HG03354 (cell line): ENCODE results near the gene KLHL15.

Experiments used
- ATAC-seq: cut with Tn5 transposase; IDR thresholded peaks from one replicate; pipeline ENCODE4 v1.9.1; 2021; ENCODE audit warnings: mild to moderate bottlenecking; ENCODE audit not compliant: unreplicated experiment, poor library complexity, severe bottlenecking

KLHL15 gene

DNA sequence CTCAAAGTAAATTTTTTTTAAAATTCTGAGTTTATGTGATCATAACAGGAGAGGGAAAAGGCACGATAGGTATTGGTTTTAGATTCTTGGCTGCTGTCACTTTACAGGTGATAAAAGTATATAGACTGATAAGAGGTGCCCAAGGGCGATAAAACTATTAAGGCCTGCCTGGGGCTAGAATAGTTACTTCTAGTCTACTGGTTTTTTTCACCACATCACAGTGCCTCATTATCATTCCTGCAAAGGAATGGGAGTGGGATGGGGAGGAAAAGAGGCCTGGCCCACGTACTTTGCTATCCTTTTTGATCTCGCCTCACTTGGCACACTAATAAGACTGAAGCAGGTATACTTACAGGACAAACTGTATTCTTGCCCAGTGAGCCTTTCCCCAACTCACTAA is 72.6 kb downstream of the KLHL15 start:
- no peak for ATAC-seq

DNA sequence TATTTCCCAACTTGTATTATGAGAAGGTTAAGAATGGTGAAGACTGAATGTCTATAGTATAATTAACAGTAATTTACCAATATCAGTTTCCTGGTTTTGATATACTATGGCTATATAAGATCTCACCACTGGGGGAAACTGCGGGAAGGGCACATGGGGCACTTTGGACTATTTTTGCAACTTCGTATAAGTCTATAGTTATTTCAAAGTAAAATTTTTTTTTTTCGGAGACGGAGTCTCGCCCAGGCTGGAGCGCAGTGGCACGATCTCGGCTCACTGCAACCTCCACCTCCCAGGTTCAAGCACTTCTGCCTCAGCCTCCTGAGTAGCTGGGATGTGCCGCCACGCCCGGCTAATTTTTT is 73.1 kb downstream of the KLHL15 start:
- no peak for ATAC-seq

GRCh38 chrX:23952984-23953907 is 73.7 kb downstream of the KLHL15 start:
- ATAC-seq: peak; percentile 95

GRCh38 chrX:23952391-23952790 is 74.6 kb downstream of the KLHL15 start:
- no peak for ATAC-seq

DNA sequence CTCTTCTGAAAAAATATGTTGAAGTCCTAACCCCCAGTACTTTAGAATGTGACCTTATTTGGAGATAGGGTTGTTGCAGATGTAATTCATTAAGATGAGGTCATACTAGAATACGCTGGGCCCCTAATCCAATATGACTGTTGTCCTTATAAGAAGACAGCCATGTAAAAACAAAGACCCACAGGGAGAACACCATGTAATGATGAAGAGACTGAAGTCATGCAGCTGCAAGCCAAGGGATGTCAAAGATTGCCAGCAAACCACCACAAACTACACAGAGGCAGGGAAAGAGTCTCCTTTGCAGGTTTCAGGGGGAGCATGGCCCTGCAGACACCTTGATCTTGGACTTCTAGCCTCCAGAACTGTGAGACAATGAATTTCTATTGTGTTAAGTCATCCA is 81.8 kb downstream of the KLHL15 start:
- no peak for ATAC-seq

DNA sequence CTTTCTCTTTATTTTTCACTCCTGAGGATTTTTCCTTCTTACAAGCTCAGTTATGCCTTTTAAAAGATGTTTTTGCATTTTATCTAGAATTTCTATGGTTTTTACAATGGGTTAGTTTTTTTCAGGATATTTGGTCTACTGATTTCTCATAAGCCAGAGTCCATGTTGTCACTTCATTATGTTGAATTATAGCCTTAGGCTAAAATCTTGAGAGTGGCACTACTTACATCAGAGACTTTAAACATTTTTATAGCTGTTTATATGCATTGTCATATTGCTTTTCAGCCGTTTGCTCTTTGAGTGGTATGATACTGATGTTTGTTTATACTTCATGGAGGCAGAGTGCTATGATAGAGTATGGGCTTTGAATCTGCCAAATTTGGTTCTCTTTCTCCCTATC is 82.8 kb downstream of the KLHL15 start:
- no peak for ATAC-seq

- ATAC-seq: no peak
These were observed 87.8 kb downstream of the KLHL15 start for GRCh38 chrX:23939203-23939602.

DNA sequence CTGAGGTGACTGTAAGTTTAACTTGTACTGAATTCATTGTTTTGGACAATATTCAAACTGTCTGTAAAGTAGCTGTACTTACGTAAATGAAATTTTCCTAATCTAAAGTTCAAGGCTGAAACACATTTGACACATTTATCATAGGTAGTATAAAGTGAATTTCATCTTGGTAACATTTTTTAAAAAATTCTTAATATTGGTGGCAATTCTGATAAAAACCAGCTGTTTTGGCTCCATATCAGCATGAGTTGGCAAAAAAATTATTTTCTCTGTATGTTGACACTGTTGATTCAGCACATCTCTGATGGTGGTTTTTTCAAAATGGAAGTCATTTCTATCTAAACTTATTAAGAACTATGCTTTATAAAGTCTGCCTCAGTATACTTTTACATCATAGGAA is 88.3 kb downstream of the KLHL15 start:
- ATAC-seq: no peak

DNA sequence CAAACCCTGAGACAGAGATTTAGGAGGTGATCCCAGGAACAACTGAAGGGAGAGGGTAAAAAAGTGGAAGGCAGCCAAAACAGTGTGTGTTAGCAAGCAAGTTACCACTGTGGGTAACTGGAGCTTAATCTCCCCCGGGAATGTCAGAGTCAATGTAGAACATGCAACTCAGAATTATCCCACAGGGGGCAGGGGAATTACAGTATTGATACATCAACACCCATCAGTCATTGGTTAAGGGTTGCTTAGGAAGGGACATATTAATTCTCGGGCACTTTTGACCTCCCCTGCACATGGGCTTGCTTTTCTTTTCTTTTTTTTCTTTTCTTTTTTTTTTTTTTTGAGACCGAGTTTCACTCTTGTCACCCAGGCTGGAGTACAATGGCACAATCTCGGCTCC is 89.9 kb downstream of the KLHL15 start:
- no peak for ATAC-seq

DNA sequence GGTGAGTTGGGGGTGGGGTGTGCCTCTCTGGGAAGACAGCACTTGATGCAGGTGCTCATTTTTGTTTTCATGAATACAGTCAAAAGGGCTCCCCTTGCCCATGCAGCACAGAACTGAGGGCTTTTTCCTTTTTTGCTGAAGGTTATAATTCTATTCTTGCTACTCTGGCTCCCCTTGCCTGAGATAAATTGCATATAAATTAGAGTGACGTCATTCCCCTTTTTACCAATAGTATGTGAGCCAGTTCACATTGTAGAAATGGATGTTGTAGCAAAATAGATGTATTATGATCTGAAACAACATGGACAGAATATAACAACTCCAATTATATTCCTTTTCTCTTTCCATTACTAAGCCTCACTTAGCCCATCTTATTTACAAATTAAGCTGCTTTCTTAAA is 90.8 kb downstream of the KLHL15 start:
- no peak for ATAC-seq

DNA sequence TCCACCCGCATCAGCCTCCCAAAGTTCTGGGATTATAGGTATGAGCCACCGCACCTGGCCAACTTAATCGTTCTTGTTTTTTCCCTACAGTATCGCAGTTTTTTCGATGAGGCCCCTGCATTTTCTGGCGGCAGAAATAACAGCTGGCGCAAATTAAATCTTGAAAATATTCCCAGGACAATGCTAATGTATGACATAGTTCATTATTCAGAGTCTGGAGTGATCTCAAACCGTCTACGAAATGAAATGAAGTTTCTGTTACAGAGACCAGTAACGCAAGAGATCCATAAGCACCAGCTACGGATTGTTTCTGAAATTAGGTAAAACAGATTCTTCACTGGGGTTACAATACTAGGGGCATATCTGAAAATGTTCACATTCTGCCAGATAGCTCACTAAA is 91.9 kb downstream of the KLHL15 start:
- no peak for ATAC-seq
